K562 (cell line): ENCODE results near the gene UBXN11. TPM values are rescaled to one million over a fixed set of nuclear protein-coding genes. Genes with fewer than 3 reads are reported as not detected.
A peak's percentile ranks its signal among the peaks of the same experiment; 100 is the strongest.

Source experiments
- ATAC-seq: fragments of 200-7000 bp; cut with Tn5 transposase; 3 replicates; pipeline ENCODE4 v1.9.1; 2020; ENCODE audit warnings: moderate library complexity
- BruUV-seq: library from RNA; stranded (reverse); fragments of 400-500 nt; replicated peaks from 2 replicates; lab custom pipeline; 2021; lab: Mats Ljungman, UMichigan
- CTCF ChIA-PET: fragments of 300-600 bp; formaldehyde crosslinking; extraction: SDS; loops from one replicate; lab custom pipeline; 2021; ENCODE audit warnings: low intra/inter-chr PET ratio; lab: Yijun Ruan, JAX
- POLR2A ChIA-PET: fragments of 300-600, 350-650 bp; sonication (Branson Sonifier 250); formaldehyde crosslinking; extraction: SDS; loops from one replicate; lab custom pipeline; 2021; ENCODE audit warnings: antibody characterized with exemption, inconsistent platforms; lab: Yijun Ruan, JAX
- DNase-seq, 4 experiments: peaks; one replicate each; pipeline versions ENCODE4 v3.0.0 to v3.0.0-alpha.2; 2011 to 2018; ENCODE audit warnings: low spot score in 3 of 4, mixed read lengths in 3 of 4; ENCODE audit errors: extremely low read depth in 1 of 4
- FAIRE-seq: peaks from 2 replicates; lab custom pipeline; 2011; peaks lifted over from hg19 to GRCh38; lab: Jason Lieb, UNC
- H2AFZ ChIP-seq: 2 replicates; pipeline ENCODE4 v1.6.0; 2011; ENCODE audit warnings: low read depth, low read length, control low read depth, inconsistent platforms
- H3K27ac ChIP-seq: fragments of 200-600 bp; 3 replicates; pipeline ENCODE4 v1.8.0; 2011; ENCODE audit warnings: low read depth, mild to moderate bottlenecking, control low read depth, inconsistent platforms, low read length, moderate library complexity, mixed read lengths; ENCODE audit errors: extremely low read depth
- H3K27me3 ChIP-seq, 2 experiments: fragments of 300-600 bp in 1 of 2; 2 replicates in 1 of 2; 3 replicates in 1 of 2; pipeline versions ENCODE4 v1.6.0 to v1.8.0; 2011; ENCODE audit warnings: inconsistent platforms in 2 of 2, low read length in 2 of 2, mild to moderate bottlenecking in 1 of 2, mixed read lengths in 1 of 2, moderate library complexity in 1 of 2; ENCODE audit not compliant: control insufficient read depth in 2 of 2, insufficient read depth in 2 of 2
- H3K36me3 ChIP-seq: fragments of 300-600 bp; 3 replicates; pipeline ENCODE4 v1.8.0; 2011; ENCODE audit warnings: mild to moderate bottlenecking, low read length, inconsistent platforms; ENCODE audit not compliant: control insufficient read depth, insufficient read depth
- H3K4me1 ChIP-seq, 2 experiments: fragments of 200-600 bp in 1 of 2; replicated peaks in 1 of 2; 2 replicates in 1 of 2; 3 replicates in 1 of 2; pipeline versions ENCODE4 v1.5.1 to v1.8.0; 2011; ENCODE audit warnings: inconsistent platforms in 2 of 2, low read length in 2 of 2, mild to moderate bottlenecking in 1 of 2, mixed read lengths in 1 of 2, moderate library complexity in 1 of 2; ENCODE audit not compliant: control insufficient read depth in 2 of 2, insufficient read depth in 2 of 2
- H3K4me2 ChIP-seq: 2 replicates; pipeline ENCODE4 v1.6.1; 2011; ENCODE audit warnings: low read length, control low read depth, inconsistent platforms, mixed read lengths; ENCODE audit not compliant: insufficient read depth
- H3K4me3 ChIP-seq: fragments of 200-600 bp; sonication (generic), shearing (Covaris generic); 2 replicates; pipeline ENCODE4 v1.5.1; 2016; ENCODE audit warnings: control low read depth, inconsistent platforms
- H3K79me2 ChIP-seq: fragments of 200-600 bp; 3 replicates; pipeline ENCODE4 v1.8.0; 2011; ENCODE audit warnings: low read length, inconsistent platforms; ENCODE audit not compliant: control insufficient read depth, insufficient read depth
- H3K9ac ChIP-seq, 2 experiments: 2 replicates each; pipeline versions ENCODE4 v1.6.0 to v1.6.1; 2011; ENCODE audit warnings: low read depth in 2 of 2, low read length in 2 of 2, control low read depth in 1 of 2, inconsistent platforms in 1 of 2, mild to moderate bottlenecking in 1 of 2, mixed read lengths in 1 of 2; ENCODE audit not compliant: insufficient read depth in 1 of 2
- H3K9me1 ChIP-seq: one replicate; pipeline ENCODE4 v1.6.0; 2011; ENCODE audit warnings: inconsistent platforms, mild to moderate bottlenecking, low read length, moderate library complexity; ENCODE audit not compliant: control insufficient read depth, insufficient read depth
- H3K9me3 ChIP-seq: replicated peaks from 2 replicates; pipeline ENCODE4 v1.5.1; 2011; ENCODE audit warnings: low read depth, low read length, inconsistent platforms; ENCODE audit not compliant: control insufficient read depth, insufficient read depth
- H4K20me1 ChIP-seq: replicated peaks from 2 replicates; pipeline ENCODE4 v1.6.1; 2011; ENCODE audit warnings: low read length, inconsistent platforms, mixed read lengths; ENCODE audit not compliant: control insufficient read depth, insufficient read depth
- ASH1L ChIP-seq: fragments of 450-650 bp; IDR thresholded peaks from 2 replicates; pipeline ENCODE4 v1.6.1; 2018; ENCODE audit warnings: borderline replicate concordance, mild to moderate bottlenecking, low read depth; ENCODE audit not compliant: partially characterized antibody
- BCOR ChIP-seq: fragments of 450-650 bp; IDR thresholded peaks from 2 replicates; pipeline ENCODE4 v1.6.1; 2016
- CHCHD3 ChIP-seq: fragments of 250-450 bp; sonication (Bioruptor Pico); IDR thresholded peaks from 2 replicates; pipeline ENCODE4 v2.1.2; 2022; ENCODE audit warnings: mild to moderate bottlenecking
- GABPB2 ChIP-seq: fragments of 250-450 bp; sonication (Bioruptor Pico); conservative IDR thresholded peaks from 2 replicates; pipeline ENCODE4 v1.5.1; 2021; ENCODE audit warnings: mild to moderate bottlenecking
- GATA2 ChIP-seq: sonication (generic); formaldehyde crosslinking; IDR thresholded peaks from 2 replicates; pipeline ENCODE4 v1.4.0; 2020; ENCODE audit warnings: mild to moderate bottlenecking, missing genetic modification reagents
- HDAC6 ChIP-seq: IDR thresholded peaks from 2 replicates; pipeline ENCODE4 v1.6.1; 2012; ENCODE audit warnings: low read depth, mild to moderate bottlenecking, control low read depth, inconsistent platforms, low read length, moderate library complexity
- KDM1A ChIP-seq, 2 experiments: fragments of 450-650 bp; IDR thresholded peaks; 2 replicates each; pipeline ENCODE4 v1.6.1; 2016; ENCODE audit warnings: mild to moderate bottlenecking in 2 of 2
- NONO ChIP-seq, 2 experiments: fragments of 200-400 bp in 1 of 2; fragments of 450-650 bp in 1 of 2; formaldehyde crosslinking in 1 of 2; IDR thresholded peaks; 2 replicates each; pipeline ENCODE4 v1.6.1; 2017; ENCODE audit warnings: low read depth in 2 of 2, mild to moderate bottlenecking in 2 of 2, moderate library complexity in 2 of 2, low read length in 1 of 2
- NR2C1 ChIP-seq, 2 experiments: fragments of 450-650 bp; IDR thresholded peaks; 2 replicates each; pipeline ENCODE4 v1.6.1; 2017; ENCODE audit warnings: mild to moderate bottlenecking in 2 of 2, antibody characterized with exemption in 1 of 2, inconsistent platforms in 1 of 2, missing compliant biosample characterization in 1 of 2, missing genetic modification characterization in 1 of 2
- POU5F1 ChIP-seq: fragments of 150-350 bp; IDR thresholded peaks from 2 replicates; pipeline ENCODE4 v1.6.1; 2014; ENCODE audit warnings: borderline replicate concordance, low read length, low read depth, mild to moderate bottlenecking; ENCODE audit not compliant: partially characterized antibody
- RBM25 ChIP-seq: fragments of 200-400 bp; formaldehyde crosslinking; IDR thresholded peaks from 2 replicates; pipeline ENCODE4 v1.6.1; 2018; ENCODE audit warnings: low read length, low read depth, moderate library complexity; ENCODE audit not compliant: severe bottlenecking
- RBM34 ChIP-seq: fragments of 200-400 bp; formaldehyde crosslinking; IDR thresholded peaks from 2 replicates; pipeline ENCODE4 v1.6.1; 2018; ENCODE audit warnings: low read length, borderline replicate concordance; ENCODE audit not compliant: insufficient read depth
- SPI1 ChIP-seq: IDR thresholded peaks from 2 replicates; pipeline ENCODE4 v1.6.1; 2011; ENCODE audit warnings: low read depth, low read length, control low read depth, borderline replicate concordance
- XRCC5 ChIP-seq: fragments of 200-400 bp; formaldehyde crosslinking; IDR thresholded peaks from 2 replicates; pipeline ENCODE4 v1.6.1; 2017; ENCODE audit warnings: low read depth, mild to moderate bottlenecking, low read length
- ZKSCAN1 ChIP-seq: fragments of 150-350 bp; IDR thresholded peaks from 2 replicates; pipeline ENCODE4 v1.6.1; 2016; ENCODE audit warnings: low read depth, low read length
- ZNF124 ChIP-seq: sonication (generic); formaldehyde crosslinking; IDR thresholded peaks from 2 replicates; pipeline ENCODE4 v1.8.1; 2022; ENCODE audit warnings: missing genetic modification reagents
- ZNF217 ChIP-seq: sonication (generic); formaldehyde crosslinking; IDR thresholded peaks from 2 replicates; pipeline ENCODE4 v1.8.0; 2022; ENCODE audit warnings: mild to moderate bottlenecking, missing genetic modification reagents
- ZNF408 ChIP-seq: fragments of 250-450 bp; sonication (Bioruptor Pico); IDR thresholded peaks from 2 replicates; pipeline ENCODE4 v1.4.0; 2020; ENCODE audit warnings: low read depth, mild to moderate bottlenecking, moderate library complexity
- ZNF668 ChIP-seq: fragments of 250-450 bp; sonication (Bioruptor Pico); IDR thresholded peaks from 2 replicates; pipeline ENCODE4 v1.8.0; 2022; ENCODE audit warnings: mild to moderate bottlenecking, inconsistent platforms
- ZNF766 ChIP-seq: fragments of 200-800 bp; sonication (Bioruptor generic); conservative IDR thresholded peaks from 2 replicates; pipeline ENCODE4 v1.6.1; 2016; ENCODE audit warnings: missing genetic modification characterization, missing compliant biosample characterization
- WGBS: fragments of 100-300 bp; shearing (Covaris generic); methylation state at CpG from one replicate; pipeline ENCODE4 v1.1.6; 2016; ENCODE audit warnings: low coverage, mixed read lengths; ENCODE audit not compliant: insufficient coverage; ENCODE audit errors: missing lambda C conversion rate; 5-methylcytosine and 5-hydroxymethylcytosine counted together
- in situ Hi-C: fragments of 300-500 bp; cut with MboI; formaldehyde crosslinking; loops from 4 replicates; pipeline ENCODE4 v1.15.0; 2018; ENCODE audit warnings: inconsistent platforms, mixed read lengths
- intact Hi-C: fragments of 100-400 bp; cut with micrococcal nuclease; formaldehyde crosslinking; loops from 2 replicates; pipeline ENCODE4 v1.14.2; 2022
- polyA plus RNA-seq, 8 experiments: library from polyadenylated mRNA; depleted of rRNA in 4 of 8; stranded (reverse) in 5 of 8; unstranded in 3 of 8; fragments of >200 nt; fragmentation: Nextera tagmentation in 2 of 8; fragmentation: Illumina TruSeq in 1 of 8; extraction: Ambion mirVana in 2 of 8; extraction: Trizol in 1 of 8; gene quantifications; 2 replicates each; pipeline versions ENCODE4 v1.2.1 to v1.2.3, GENCODE V29; 2011 to 2014; ENCODE audit warnings: inconsistent platforms in 1 of 8, missing spikeins in 1 of 8
- total RNA-seq, 7 experiments: library from RNA; depleted of rRNA in 6 of 7; stranded (reverse); fragments of >200 nt in 6 of 7; fragmentation: Illumina TruSeq in 2 of 7; extraction: Trizol in 2 of 7; gene quantifications; 2 replicates each; pipeline versions ENCODE4 v1.2.1 to v1.2.3, GENCODE V29; 2011 to 2021; ENCODE audit warnings: low replicate concordance in 1 of 7
- TF ChIP-seq, protein P1 (sequence below): fragments of 250-450 bp; sonication (Bioruptor Pico); IDR thresholded peaks from 2 replicates; pipeline ENCODE4 v1.9.0; 2021; ENCODE audit warnings: mild to moderate bottlenecking
- TF ChIP-seq, protein P2 (sequence below): fragments of 250-450 bp; sonication (Bioruptor Pico); IDR thresholded peaks from 2 replicates; pipeline ENCODE4 v1.8.0; 2021; ENCODE audit warnings: borderline replicate concordance, mild to moderate bottlenecking, moderate library complexity; ENCODE audit not compliant: poor library complexity, severe bottlenecking

The UBXN11 gene
- total and polyA plus RNA-seq, 9 of the 15 experiments (the other 6 are each of a cell fraction or from before 2014, with no cell fraction given), result 0.48 to 34.3 (median 11.3) TPM

DNA sequence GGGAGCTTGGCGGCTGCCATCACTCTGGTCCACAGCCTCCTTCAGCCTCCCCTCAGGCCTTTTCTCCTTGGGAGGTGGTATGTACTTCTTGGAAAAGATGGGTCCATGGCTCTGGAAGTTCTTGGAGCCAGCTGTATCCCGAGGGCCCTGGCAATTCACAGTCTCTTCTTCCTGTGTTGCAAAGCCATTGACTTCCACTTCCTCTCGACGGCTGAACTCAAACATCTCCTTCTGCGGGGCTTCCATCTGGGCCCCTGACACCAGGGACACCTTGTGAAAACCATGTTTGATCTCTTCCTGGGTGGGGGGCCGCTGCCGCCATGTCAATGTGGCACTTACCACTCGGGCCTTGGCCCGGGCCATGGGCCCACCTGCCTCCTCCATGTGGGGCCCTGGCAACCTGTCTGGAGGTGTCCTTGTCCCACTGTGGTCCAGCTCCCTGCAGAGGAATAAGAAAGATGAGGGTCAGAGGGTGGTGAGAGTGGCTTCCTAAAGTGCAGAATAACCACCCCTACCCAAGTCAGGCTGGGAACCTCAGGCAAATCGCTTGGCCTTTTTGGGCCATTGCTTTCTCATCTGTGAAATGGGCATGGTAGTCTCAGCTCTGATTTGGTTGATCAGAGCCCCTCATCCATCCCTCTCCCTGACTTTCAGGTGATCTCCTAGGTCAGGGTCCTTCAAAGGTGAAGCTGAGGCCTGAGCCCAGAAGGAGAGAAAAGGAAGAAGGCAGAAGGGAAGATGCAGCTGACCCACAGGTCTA is 40.0 kb upstream of the UBXN11 start:
- POLR2A ChIA-PET, result interaction anchor here (0.8 to 4.0 kb wide), 6 partner anchors 9 to 416 kb away, joined by 3 to 24 read pairs (median 4); partner anchors contain the start of genes CD52 and CEP85
- TF ChIP-seq GABPB2 (CRISPR knock-in tag) (no peak), GATA2 (CRISPR knock-in tag) (no peak), ZNF124 (CRISPR knock-in tag) (no peak), SPI1 (peak; percentile 51; the same call in 1 of the 2 replicates), CHCHD3 (CRISPR knock-in tag) (no peak), KDM1A (IDR thresholded peaks at IDR 0.05) (0 out of 4 replicates have a peak, but pooled peaks of 1 of the 2 experiments have one; percentile 26), ZKSCAN1 (no peak), RBM34 (no peak), BCOR (0 out of 2 replicates have a peak, but pooled peaks have one; percentile 23), ZNF217 (no peak), HDAC6 (no peak), ASH1L (no peak), POU5F1 (no peak), NONO (IDR thresholded peaks at IDR 0.05; ENCODE audit: low read depth in 2 of 2, low read length in 1 of 2) (no peak), XRCC5 (no peak), NR2C1 (IDR thresholded peaks at IDR 0.05) (no peak), NR2C1 (tag; IDR thresholded peaks at IDR 0.05) (no peak), ZNF766 (no peak), ZNF668 (CRISPR knock-in tag) (no peak), RBM25 (peak; percentile 23), ZNF408 (no peak)
- TF ChIP-seq, protein P1, sequence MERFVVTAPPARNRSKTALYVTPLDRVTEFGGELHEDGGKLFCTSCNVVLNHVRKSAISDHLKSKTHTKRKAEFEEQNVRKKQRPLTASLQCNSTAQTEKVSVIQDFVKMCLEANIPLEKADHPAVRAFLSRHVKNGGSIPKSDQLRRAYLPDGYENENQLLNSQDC (CRISPR knock-in tag), result no peak
- TF ChIP-seq, protein P2, sequence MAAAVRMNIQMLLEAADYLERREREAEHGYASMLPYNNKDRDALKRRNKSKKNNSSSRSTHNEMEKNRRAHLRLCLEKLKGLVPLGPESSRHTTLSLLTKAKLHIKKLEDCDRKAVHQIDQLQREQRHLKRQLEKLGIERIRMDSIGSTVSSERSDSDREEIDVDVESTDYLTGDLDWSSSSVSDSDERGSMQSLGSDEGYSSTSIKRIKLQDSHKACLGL (CRISPR knock-in tag), result no peak

More for the DNA sequence above, 40.0 kb upstream of the UBXN11 start:
- Histone ChIP-seq H4K20me1 (no peaks in the 10 kb centered on the region), H3K4me1 (peaks cover 15 to 24% of the 10 kb centered on the region in 2 experiments), H3K9ac (peak overlapping the region in 1 of 2 experiments; percentile 24; a peak in 1 of 4 replicates), H3K27ac (no peak overlapping the region), H3K9me1 (no peaks in the 10 kb centered on the region), H3K4me3 (no peak overlapping the region), H3K79me2 (no peaks in the 10 kb centered on the region), H3K4me2 (no peak overlapping the region), H3K36me3 (no peaks in the 10 kb centered on the region), H3K9me3 (no peaks in the 10 kb centered on the region), H3K27me3 (no peaks in the 10 kb centered on the region), H2AFZ (no peak overlapping the region)
- intact Hi-C loops, result no loop called here
- ATAC-seq (no peak), FAIRE-seq (no peak), DNase-seq (no peak)
- CTCF ChIA-PET, result no interaction called here
- WGBS, result 32% methylated on average over 10 of the region's 10 CpGs
- no TSS peak for BruUV-seq
- in situ Hi-C loops, result no loop called here
